ENCODE data around the gene GPC3.

DNA sequence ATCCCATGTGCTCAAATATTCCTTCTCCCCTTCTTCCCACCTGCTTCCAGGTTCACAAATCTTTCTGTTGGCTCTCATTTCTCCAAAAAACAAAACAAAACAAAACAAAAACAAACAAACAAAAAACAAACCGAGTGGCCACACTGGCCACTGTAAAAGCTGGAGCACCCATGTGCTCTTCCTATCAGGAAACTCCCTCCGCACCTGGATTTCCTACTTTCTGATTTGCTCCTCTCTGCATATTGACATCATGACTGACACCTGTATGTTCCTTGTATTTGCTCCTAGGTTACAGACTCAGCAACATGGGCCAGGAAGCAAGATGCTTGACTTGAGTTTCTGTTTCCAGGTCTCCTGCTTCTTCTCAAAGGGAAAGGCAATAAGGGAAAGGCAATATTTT is 258.8 kb downstream of the GPC3 start:
- TF ChIP-seq, protein P1, sequence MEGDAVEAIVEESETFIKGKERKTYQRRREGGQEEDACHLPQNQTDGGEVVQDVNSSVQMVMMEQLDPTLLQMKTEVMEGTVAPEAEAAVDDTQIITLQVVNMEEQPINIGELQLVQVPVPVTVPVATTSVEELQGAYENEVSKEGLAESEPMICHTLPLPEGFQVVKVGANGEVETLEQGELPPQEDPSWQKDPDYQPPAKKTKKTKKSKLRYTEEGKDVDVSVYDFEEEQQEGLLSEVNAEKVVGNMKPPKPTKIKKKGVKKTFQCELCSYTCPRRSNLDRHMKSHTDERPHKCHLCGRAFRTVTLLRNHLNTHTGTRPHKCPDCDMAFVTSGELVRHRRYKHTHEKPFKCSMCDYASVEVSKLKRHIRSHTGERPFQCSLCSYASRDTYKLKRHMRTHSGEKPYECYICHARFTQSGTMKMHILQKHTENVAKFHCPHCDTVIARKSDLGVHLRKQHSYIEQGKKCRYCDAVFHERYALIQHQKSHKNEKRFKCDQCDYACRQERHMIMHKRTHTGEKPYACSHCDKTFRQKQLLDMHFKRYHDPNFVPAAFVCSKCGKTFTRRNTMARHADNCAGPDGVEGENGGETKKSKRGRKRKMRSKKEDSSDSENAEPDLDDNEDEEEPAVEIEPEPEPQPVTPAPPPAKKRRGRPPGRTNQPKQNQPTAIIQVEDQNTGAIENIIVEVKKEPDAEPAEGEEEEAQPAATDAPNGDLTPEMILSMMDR (IDR thresholded peaks at IDR 0.05), result no peak
- TF ChIP-seq POLR2A (IDR thresholded peaks at IDR 0.05), result no peak
